AG09319 (cell line): ENCODE results near the gene C9orf50.
A peak's percentile ranks its signal among the peaks of the same experiment; 100 is the strongest.

Experiments
- DNase-seq: peaks from one replicate; pipeline ENCODE4 v3.0.0-alpha.2; 2010; ENCODE audit warnings: low read depth; ENCODE audit errors: extremely low read depth
- TF ChIP-seq, protein P1 (sequence below): IDR thresholded peaks from 2 replicates; pipeline ENCODE4 v1.5.1; 2011; ENCODE audit warnings: low read depth, mild to moderate bottlenecking, inconsistent platforms, low read length, moderate library complexity

C9orf50 gene

DNA sequence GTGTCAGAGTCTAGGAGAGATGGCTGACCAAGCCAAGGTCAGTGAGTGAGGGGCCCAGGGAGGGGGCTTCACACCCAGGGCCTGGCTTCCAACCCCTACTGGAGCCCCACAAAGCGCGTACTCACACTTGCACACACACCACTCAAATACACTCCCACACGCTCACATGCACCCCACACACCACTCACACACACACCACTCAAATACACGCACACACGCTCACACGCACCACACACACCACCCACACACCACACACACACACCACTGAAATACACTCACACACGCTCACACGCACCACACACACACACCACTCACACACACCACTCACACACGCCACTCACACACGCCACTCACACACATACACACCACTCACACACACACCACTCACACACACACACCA lies 26.7 kb upstream of the C9orf50 start:
- no peak for DNase-seq

DNA sequence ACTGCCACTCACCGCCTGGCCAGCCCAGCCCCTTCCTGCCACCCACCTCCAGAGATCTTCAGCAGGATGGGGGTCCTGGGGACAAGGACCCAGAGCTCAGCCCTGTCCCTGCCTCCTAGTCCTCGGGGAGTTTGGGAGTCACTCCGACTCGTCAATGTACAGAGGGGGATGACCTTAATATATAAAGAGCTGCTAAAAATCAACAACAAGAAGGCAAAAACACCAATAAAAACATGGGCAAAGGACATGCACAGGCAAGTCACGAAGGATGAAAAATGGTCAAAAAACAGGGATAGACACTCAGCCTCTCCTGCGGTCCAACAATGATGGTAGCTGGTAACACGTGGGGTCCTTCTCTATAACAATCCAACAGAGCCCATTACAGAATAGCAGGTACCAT lies 25.8 kb upstream of the C9orf50 start:
- TF ChIP-seq, protein P1, sequence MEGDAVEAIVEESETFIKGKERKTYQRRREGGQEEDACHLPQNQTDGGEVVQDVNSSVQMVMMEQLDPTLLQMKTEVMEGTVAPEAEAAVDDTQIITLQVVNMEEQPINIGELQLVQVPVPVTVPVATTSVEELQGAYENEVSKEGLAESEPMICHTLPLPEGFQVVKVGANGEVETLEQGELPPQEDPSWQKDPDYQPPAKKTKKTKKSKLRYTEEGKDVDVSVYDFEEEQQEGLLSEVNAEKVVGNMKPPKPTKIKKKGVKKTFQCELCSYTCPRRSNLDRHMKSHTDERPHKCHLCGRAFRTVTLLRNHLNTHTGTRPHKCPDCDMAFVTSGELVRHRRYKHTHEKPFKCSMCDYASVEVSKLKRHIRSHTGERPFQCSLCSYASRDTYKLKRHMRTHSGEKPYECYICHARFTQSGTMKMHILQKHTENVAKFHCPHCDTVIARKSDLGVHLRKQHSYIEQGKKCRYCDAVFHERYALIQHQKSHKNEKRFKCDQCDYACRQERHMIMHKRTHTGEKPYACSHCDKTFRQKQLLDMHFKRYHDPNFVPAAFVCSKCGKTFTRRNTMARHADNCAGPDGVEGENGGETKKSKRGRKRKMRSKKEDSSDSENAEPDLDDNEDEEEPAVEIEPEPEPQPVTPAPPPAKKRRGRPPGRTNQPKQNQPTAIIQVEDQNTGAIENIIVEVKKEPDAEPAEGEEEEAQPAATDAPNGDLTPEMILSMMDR: no peak
- DNase-seq: no peak

More for the DNA sequence above, 26.7 kb upstream of the C9orf50 start:
- TF ChIP-seq, protein P1: no peak

DNA sequence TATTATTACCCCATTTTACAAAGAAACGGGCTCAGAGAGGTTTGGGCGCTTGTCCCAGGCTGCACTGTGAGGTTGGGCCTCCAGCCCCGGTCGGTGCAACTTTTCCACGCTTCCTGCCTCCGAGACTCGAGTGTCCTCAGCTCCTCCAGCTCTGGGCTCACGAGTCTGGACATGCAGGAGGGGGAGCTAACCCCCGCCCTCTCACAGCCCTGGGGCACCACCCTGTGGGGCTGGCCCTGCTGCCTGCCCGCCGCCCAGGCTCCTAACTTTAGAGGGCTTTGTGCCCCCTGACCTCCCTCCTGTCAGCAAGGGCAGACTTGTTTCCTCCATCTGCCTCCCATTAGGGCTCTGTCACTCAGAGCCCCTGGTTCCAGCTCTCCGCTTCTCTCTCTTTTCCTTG lies 25.4 kb upstream of the C9orf50 start:
- TF ChIP-seq, protein P1: no peak
- no peak for DNase-seq

DNA sequence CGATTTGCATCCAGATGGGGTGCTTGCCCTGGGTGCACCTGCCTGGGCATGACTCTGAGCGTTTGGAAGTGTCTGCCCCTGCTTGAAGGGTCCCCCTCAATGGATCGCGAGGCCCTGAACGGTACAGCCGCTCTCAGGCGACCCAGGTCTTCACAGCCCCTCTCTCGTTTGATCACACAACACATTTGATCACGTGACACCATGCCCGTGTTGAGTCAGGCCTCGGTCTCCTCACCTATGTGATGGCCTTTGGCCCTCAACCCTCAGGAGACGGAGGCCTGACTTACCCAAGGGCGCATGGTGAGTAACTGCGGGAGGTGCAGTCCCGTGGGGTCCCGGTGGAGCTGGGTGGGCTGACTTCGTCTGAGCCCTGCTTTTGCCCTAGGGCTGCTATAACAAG lies 24.0 kb upstream of the C9orf50 start:
- no peak for DNase-seq
- TF ChIP-seq, protein P1: no peak

DNA sequence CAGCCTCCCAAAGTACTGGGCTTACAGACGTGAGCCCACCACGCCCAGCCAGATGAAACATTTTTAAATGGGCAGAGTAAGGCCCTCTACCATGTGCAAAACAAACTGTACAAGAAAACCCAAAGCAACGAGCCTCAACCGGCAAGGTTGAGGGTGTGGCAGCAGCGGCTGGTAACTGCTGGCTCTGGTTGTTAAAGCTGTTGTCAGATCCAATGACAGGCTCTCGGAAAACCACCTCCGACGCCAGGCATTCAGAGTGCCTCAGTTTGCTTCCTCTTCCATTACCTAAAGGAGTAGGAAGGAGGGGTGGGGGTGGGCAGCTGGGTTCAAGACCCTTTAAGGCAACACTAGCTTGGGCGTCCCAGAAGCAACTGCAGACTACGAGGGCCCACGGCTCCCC lies 23.5 kb upstream of the C9orf50 start:
- TF ChIP-seq, protein P1: no peak
- DNase-seq: no peak

DNA sequence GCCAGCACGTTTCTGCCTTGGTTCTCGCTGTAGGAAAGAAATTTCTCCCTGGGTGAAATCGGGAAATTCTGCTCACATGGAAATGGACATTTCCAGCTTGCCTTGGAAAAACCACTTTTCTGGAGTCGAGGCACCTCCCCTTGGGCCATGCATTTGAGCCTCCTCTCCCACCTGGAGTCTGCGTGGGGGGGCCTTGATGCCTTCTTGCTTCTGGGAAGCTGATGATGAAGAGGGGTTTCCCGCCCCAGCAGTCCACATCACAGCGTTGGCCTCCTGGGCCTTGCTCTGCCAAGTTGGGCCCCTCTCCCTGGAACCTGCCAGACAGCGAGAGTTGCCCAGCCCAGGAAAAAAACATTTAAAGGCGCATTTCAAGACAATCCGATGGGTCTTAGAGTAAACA lies 22.8 kb upstream of the C9orf50 start:
- DNase-seq: no peak
- TF ChIP-seq, protein P1: no peak

DNA sequence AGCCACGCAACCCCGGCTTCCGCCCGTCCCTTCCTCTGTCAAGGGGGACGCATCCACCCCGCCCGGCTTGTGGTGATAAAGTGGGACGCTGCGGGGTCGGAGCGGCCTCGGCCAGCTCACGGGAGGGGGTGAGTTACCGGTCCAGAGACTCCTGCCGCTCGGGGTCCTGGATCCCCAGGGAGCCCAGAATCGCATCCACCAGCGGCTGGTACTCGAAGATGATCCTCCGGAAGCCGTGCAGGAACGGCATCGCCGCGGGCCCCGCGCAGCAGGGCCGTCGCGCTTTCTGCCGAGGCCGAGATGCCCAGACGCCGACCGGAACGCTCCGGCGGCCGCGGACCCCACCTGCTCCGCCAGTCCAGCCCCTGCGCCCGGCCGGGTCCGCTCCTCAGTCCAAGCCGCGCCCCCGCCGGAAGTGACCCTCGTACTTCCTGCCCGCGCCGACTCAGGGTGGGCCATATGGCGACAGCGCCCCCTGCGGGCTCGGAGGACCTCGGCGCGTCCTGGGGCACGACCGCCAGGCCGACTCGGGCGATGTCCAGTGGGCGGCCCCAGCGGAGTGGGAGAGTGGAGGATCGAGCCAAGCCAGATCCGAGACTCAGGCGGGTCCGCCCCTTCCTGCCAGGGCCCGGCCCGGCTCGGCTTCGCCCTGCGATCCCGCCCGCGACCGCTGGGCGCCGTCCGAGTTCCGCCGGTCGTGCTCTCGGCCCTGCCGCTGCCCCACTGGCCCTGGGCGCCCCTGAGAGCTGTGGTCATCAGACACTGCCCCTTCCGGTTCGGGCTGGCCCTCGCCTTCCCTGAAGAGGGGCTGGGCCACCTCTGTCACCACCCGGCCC lies 21.1 kb upstream of the C9orf50 start, which contains the start of gene ASB6:
Gene ASB6 (minus strand): TSS at position 402 of the 836 bp plus-strand sequence. CDS start 152 bp downstream, at position 250.
- TF ChIP-seq, protein P1: peak; percentile 63
- peak; percentile 95 for DNase-seq
